ENCODE data around the gene RIOX2.

GRCh38 chr3:97892852-97893251, 79.4 kb downstream of the RIOX2 start:
- TF ChIP-seq CTCF (IDR thresholded peaks at IDR 0.05) (no peak), EZH2 (IDR thresholded peaks at IDR 0.05) (no peak), EZH2phosphoT487 (IDR thresholded peaks at IDR 0.05) (no peak)
